ENCODE measurements around the gene FAAP20. TPM values are rescaled to one million over a fixed set of nuclear protein-coding genes. Genes with fewer than 3 reads are reported as not detected.

FAAP20 gene
- total and polyA plus RNA-seq, 2 donors (not counting 1 experiment from before 2014, with no cell fraction given) = 31.2 to 68.1 TPM

DNA sequence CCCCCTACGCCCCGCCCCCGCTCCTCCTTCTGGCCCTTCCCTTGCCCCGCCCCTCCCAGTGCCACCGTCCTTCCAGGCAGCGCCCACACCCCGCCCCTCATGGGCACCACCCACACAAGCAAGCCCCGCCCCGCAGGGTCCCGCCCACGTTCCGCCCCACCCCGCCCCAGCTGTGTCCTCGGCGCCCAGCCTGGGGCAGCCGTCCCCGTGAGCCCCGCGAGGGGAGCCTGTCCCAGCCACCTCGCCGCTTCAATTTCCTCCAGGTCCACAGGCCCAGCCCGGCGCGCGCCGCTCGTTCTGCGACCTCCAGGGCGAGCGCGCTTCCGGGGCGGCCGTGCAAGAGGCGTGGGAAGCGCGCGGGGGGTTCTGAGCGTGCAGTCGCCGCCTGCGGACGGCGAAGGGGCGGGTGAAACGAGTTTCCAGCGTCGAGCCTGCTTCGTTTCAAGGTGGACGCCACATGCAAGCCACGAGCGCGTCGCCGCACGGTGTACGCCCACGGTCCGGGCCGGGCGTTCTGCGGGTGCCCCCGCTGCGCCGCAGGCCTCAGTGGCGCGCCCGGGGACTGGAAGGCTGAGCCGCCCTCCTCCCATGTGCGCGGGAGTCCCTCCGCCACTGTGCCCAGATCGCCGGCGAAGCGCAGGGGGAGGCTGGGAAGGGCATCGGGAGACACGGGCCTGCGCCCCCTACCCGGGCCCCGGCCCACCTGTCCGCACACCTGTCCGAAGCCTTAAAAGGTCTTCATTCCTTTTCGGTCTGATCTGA lies 10.8 kb upstream of the FAAP20 start:
- TF ChIP-seq CTCF (IDR thresholded peaks at IDR 0.05) (no peak), EZH2 (IDR thresholded peaks at IDR 0.05; ENCODE audit: borderline replicate concordance, insufficient read depth, low read depth, low read length, poor library complexity, severe bottlenecking) (no peak)
- H3K27me3 ChIP-seq (replicated peaks in 1 of 4; ENCODE audit: control extremely low read depth in 1 of 4, control insufficient read depth in 3 of 4, insufficient read depth in 4 of 4, low read length in 3 of 4) = no peaks in the 10 kb centered on the region
- H3K4me2 ChIP-seq (replicated peaks; ENCODE audit: low read depth, low read length, poor library complexity, severe bottlenecking) = peak overlapping the region; percentile 94
- peak overlapping the region; percentile 77 for H3K4me3 Mint-ChIP-seq
- H3K9me3 Mint-ChIP-seq (ENCODE audit: insufficient read depth) = no peaks in the 10 kb centered on the region
- peaks cover 0 to 3% (median 0%) of the 10 kb centered on the region in 3 donors for H3K9me3 ChIP-seq (ENCODE audit: control extremely low read depth in 1 of 3, control insufficient read depth in 2 of 3, insufficient read depth in 1 of 3, low read length in 2 of 3)
- peak overlapping the region in 1 of 2 donors; percentile 47 for H3K27ac ChIP-seq (ENCODE audit: low read length in 2 of 2)
- peak overlapping the region in 4 of 5 experiments; percentile 46 to 70 (median 64) for H3K4me3 ChIP-seq (ENCODE audit: control extremely low read depth in 1 of 5, extremely low read depth in 1 of 5, insufficient read depth in 1 of 5, low read depth in 2 of 5, low read length in 4 of 5)
- peak overlapping the region; percentile 72 for H3K27ac Mint-ChIP-seq
- 10% methylated on average over 73 of the region's 84 CpGs for WGBS (ENCODE audit: insufficient coverage)
- H3K79me2 ChIP-seq (ENCODE audit: control insufficient read depth, insufficient read depth, low read length) = no peaks in the 10 kb centered on the region
- H3K4me1 ChIP-seq (ENCODE audit: control insufficient read depth in 2 of 2, insufficient read depth in 2 of 2, low read length in 2 of 2) = peaks cover 32 to 44% of the 10 kb centered on the region in 2 donors
- no peaks in the 10 kb centered on the region for H3K36me3 ChIP-seq (replicated peaks in 1 of 2; ENCODE audit: control extremely low read depth in 1 of 2, control insufficient read depth in 1 of 2, extremely low read depth in 1 of 2, insufficient read depth in 2 of 2, low read length in 1 of 2)
- H2AFZ ChIP-seq (ENCODE audit: insufficient read depth, low read depth, low read length, poor library complexity, severe bottlenecking) = peak overlapping the region; percentile 74
- H4K20me1 ChIP-seq (ENCODE audit: control insufficient read depth, insufficient read depth, low read length, poor library complexity, severe bottlenecking) = no peaks in the 10 kb centered on the region
- CTCF ChIA-PET = interaction anchor here (1.0 to 2.1 kb wide), 4 partner anchors 10 to 179 kb away, joined by 3 to 18 read pairs (median 4); partner anchors contain the start of gene FAAP20
- intact Hi-C loops (cut with micrococcal nuclease) = loop anchor here (1.0 to 5.0 kb wide), 6 partner anchors 10 to 381 kb away; partner anchors contain the start of gene PRXL2B
- peak overlapping the region; percentile 61 for H3K9ac ChIP-seq (ENCODE audit: low read length)
- POLR2A ChIA-PET = interaction anchor here (0.6 to 1.6 kb wide), 6 partner anchors 10 to 186 kb away, joined by 3 to 8 read pairs (median 4); partner anchors contain the start of genes FAAP20, MORN1 and RER1
- peak; percentile 95 for DNase-seq
- H3K4me1 Mint-ChIP-seq = peaks cover 30% of the 10 kb centered on the region
- no peaks in the 10 kb centered on the region for H3K27me3 Mint-ChIP-seq
- ATAC-seq (ENCODE audit: low read depth) = peak; percentile 93

Data from B cell (primary cell).